Stimulated activated CD4-positive, alpha-beta T cell treated with anti-CD3 and anti-CD28 coated beads, Interleukin-15, amount 100 ng/mL, for 1 hour (primary cell): ENCODE measurements around the gene HES2.
"Not testable (repeated sequence)": the region's sequence is repeated elsewhere in the genome, so short reads cannot be mapped to it uniquely, and the experiment has no call there.

Source experiments
- DNase-seq, 2 donors: peaks; one replicate each; pipeline ENCODE4 v3.0.0-alpha.2; 2020; ENCODE audit warnings: low read depth in 1 of 2, low spot score in 1 of 2

HES2 gene

DNA sequence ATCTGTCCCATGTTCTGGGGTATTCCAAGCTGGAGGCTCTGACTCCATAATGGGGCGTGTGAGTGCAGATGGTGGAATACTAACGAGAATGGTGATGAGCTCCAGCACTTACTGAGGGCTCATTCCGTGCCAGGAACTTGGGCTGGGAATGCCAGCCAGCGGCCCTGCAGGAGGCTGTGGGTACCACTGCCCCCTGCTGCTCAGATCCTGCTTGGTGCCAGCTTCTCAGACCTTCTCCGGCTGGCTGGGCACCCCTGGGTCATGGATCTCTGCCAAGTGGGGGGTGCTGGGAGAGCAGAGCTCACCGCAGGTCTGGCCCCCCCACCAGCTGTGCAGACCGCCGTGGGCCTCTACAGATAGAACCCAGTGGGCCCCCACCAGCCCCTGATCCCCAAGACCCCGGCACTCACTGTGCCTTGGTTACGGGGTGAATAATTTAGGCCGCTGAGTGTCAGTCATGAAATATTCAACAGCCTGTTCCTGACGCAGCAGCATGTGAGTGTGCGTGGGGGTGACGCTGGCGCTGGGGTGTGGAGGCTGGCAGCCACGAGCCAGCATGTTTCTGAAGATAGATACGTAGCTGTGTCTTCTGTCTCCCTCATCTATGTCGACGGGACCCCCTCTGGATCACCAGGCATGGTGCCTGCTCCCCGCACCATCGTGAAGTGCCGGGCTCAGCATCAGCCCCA lies 17.4 kb upstream of the HES2 start:
- not testable (repeated sequence) for DNase-seq

GRCh38 chr1:6436277-6436676 lies 16.6 kb upstream of the HES2 start:
- DNase-seq = not testable (repeated sequence)

DNA sequence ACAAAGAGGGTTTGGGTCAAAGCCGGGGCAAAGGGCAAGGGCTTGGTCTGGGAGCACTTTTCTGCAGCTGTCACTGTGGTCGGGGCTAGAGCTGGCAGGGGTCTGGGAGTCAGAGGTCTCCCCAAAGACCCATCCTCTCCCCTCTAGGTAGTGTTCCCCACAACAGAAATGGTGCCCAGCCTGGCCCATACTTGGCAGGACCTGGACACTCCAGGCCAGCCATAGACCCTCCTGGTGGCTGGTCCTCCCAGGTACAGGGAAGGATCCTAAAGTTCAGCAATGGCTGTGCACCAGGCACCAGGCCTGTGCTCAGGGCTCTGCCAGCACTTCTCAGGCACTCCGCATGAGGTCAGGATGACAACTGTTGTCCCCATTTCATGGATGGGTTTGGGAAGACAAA lies 15.8 kb upstream of the HES2 start:
- DNase-seq = no peak

DNA sequence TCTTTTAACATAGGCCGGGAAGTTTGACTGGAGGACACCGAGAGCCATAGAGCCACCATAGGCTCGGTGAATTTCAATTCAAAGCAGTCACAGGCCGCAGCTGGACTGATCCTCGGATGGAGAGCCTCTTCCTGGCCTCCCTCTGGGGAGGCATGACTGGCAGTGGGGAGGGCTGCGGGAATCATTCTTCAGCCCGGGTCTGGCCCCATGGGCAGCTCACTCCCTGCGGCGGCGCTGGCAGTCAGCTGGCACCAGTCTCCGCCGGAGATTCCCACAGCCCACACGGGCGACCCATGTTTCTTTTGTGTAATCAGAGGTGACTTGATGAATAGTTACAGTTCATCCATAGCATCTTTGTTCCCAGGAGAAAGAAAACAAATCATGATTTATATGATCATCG lies 15.4 kb upstream of the HES2 start:
- DNase-seq = no peak

DNA sequence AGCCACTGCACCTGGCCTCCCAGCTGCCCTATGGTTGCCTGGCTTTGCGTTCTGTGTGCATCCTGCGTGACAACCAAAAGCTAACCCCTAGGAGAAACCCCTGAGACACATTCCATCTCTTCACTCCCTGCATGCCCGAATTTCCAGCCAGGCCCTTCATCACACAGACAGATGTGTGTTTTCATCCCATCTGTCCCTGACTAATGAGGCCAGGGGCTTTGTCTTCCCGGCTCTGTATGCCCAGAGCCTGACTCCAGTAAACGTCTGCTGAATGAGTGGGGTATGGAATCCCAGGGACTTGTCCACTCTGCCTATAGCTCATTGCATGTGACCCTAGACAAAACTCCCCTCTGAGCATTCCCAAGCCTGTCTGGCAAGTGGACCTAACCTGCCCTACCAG lies 14.5 kb upstream of the HES2 start:
- no peak for DNase-seq

DNA sequence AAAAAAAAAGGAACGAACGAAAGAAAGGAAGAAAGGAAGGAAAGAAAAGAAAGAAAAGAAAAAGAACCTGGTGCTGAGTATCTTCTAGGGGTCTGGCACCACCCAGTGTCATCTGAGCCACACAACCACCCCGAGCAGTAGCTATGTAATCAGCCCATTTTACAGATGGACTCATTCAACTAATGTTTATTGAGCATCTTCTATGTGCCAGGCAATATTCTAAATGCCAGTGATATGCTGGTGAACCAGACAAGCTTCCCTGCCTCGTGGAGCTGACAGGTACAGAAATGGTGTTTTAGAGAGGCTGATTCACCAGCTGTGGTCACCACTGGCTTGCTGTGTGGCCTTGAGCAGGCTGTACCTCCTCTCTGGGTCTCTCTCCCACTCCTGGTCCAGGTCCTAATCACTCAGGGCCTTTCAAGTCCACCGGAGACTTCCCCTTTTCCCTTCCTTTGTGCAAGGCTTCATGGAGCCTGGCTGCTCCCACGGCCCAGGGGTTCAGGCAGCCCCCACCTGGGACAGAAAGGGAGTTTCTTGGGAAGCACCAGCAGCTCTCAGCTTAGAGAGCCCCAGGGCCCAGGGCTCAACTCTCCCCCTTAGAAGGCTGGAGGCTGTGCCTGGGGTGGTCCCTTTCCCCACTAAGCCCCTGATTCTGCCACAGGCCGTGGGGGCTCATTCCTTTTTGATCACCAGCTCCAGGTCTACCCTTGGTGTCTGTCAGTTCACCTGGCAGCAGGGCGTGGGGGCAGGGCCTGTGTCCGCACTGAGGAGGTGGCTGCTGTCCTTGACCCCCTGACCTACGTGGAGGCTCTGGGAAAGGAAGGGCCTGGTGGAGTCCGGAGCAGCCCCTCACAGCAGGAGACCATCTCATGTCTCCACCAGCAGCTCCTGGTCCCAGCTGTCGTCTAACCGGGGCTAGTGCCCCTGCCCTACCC lies 12.2 kb upstream of the HES2 start:
- not testable (repeated sequence) for DNase-seq

DNA sequence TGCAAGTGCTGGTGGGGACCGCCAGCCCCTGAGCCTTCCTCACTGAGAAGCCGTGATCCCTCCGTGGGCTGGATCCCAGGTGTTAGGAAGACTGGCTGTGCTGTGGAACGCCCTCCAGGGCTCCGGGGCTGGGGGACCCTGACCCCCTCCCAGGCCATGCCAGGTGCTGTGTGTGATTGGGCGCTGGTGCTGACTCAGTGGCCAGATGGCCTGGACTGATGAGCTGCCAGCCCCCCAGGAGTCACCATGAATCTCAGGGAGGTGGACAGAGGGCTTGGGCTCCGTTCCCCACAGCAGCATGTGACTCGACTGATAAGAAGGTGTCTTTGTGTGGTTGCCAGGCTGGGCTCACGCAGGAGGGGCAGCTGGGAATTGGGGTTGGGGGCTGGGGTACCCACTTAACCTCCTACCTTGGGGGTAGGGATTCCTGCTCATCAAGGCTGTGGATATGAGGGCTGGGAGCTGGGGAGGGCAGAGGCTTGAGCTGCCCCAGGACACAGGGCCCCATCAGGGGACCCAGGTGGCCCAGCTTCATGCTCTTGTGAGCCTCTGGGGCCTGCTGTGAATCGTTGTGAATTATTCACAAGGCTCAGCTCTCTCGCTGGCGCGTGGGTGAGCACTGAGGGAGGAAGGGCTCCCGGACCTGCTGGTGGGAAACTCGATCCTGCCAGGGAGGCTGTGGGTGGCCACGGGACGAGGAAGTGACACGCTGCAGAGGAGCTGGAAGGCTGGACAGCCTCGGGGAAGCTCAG lies 10.1 kb upstream of the HES2 start:
- not testable (repeated sequence) for DNase-seq

DNA sequence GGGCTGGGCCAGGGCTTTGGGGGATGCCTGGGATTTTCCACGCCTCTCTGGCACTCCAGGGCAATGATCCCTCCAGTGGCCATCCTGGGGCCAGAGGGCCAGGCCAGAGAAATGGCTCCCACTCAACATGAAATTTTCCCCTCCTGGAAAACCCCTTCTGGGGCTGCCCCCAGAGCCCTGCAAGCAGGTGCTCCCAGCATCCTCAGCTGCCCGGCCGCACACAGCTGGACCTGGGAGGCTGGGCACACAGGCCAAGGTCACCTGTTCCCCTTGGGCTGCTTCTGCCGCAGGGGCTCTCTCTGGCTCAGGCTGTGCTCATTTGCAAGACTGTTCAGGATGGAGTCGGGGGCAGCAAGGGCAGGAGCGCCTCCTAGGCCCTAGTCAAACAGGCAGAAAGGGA lies 8.7 kb upstream of the HES2 start:
- not testable (repeated sequence) for DNase-seq

DNA sequence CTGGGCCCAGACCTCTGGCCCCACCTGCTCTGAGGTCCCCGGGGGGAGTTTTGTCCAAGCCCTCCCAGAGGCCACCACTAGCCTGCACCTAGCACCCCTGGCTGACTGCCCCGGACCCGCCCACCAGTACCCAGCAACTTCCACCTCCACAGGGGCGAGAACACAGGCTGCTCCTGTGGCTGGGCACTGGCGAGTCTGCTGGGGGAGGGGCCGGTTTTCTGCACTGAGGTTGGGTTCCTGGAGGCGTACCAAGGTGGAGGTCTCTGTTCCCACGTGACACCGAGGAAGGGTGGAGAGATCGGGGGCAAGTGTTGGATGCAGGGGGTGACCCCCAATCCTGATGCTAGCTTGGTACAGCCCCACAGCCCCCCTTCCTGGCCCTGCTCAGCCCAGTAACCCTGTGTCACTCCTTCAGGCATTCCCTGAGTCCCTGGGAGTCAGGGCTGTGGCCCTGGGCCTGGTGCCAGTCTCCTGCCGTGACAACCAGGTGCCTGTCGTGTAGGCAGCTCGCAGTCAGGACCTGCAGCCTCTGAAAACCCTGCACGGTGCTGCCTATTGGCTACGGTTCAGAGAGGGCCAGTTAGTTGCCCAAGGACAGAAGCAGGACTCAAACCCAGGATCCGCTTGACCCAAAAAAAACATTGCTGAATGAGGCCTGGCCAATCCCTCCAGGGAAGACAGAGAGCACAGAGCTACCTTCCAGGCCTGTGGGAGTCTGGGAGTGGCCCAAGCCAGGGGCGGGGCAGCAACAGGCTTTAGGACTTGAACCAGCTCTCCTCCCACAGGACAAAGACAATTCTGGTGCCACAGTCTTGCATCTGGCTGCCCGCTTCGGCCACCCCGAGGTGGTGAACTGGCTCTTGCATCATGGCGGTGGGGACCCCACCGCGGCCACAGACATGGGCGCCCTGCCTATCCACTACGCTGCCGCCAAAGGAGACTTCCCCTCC lies 8.0 kb upstream of the HES2 start:
- no peak for DNase-seq

DNA sequence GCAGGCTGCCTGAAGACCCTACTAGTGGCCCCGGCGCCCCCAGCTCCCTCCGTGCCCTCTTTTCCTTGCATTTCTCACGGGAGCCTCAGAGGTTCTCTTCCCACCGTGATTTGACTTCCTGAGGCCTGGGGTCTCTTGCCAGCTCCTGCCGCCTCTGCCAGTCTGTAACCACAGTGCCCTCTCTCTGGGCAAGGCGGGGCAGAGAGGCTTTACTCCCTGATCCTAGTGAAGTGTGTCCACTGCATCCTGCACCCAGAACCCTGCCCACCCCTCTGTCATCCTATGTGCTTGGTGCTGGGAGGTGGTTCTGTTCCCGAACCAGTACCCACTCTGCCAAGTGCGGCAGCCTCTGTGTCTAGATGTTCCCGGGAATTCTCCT lies 7.2 kb upstream of the HES2 start:
- DNase-seq = no peak

- no peak for DNase-seq
Measured at GRCh38 chr1:6426277-6426971, 6.7 kb upstream of the HES2 start.

- no peak for DNase-seq
Measured at GRCh38 chr1:6425658-6426057, 5.9 kb upstream of the HES2 start.

- no peak for DNase-seq
Measured at GRCh38 chr1:6424619-6425593, 5.2 kb upstream of the HES2 start, which contains the start of gene ESPN. TSS of gene ESPN (plus strand) at chr1:6424776. CDS start at chr1:6424956, 180 bp downstream.

DNA sequence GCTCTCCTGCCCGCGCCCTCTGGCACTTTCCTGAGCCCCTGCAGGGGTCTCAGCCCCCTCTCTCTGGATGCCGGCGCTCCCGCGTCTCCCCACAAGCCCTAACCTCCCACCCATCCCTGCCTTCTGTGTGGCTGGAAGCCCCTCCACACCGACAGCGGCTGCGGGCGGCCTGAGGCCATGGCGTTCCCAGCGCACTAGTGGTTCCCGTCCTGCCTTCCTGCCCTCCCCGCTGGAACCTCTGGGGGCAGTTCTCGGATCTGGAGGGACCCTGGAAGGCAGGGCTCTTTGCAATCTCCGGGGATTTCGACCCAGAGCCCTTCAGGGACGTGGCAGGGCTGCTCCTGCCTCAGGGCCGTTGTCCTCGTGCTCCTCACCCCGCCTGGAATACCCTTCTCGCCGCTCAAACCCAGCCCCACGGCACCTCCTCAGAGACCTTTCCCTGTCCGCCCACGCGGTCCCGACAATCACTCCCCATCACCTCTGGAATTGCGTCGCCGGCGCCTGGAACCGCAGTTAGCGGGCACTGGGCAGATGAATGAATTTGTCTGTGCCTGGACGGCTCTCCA lies 4.4 kb upstream of the HES2 start:
- DNase-seq = no peak

- peak; percentile 43 to 66 for DNase-seq
Measured at GRCh38 chr1:6423321-6423999, 3.7 kb upstream of the HES2 start.

DNA sequence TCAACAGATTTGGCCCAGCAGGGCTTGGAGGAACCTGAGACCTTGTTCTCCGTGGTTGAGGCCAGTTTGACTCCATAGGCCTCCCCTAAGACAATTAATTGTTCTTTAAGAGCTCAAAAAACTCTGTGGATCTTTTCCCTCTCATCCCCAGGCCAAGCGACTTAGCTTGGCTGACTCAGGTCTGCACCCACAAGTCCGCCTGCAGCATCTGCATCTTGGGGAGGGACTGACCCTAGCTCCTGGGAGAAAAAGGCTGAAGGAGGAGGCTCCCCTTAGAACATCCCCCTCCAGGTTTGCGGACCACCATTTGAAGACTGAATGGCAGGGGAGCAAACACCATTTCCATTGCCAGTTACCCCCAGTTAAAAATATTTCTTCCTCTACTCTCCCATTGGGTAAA lies 1.5 kb upstream of the HES2 start:
- DNase-seq = no peak

DNA sequence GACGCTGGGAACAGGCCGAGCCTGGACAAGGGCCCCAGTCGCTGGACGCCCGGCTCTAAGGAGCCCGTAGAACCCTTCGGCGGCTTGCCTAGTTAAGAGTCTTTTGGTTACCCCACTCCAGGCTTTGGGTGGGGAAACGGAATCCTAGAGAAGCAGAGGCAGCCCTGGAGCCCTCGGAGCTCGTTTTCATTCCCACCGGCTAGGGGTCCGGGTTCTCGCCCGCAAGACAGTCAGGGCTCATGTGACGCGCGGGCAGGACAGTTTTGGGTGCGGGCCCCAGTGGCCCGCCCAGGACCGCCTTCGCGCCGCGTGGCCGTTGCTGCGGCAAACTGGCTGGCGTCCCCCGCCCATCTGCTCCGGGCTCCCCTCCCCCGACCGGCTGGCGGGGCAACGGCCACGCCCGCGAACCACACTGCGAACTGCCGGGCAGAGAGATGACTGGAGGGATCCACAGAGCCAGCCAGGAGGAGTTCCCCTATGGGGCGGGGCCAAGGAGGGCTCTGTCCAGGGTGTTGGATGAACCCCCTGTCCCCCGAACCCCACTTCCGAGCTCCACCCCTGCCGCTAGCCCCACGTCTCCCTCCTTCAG lies 829 bp upstream of the HES2 start:
- DNase-seq = no peak
